ENCODE measurements around the gene EGLN2. TPM values are rescaled to one million over a fixed set of nuclear protein-coding genes. Genes with fewer than 3 reads are reported as not detected.

The EGLN2 gene
- total and polyA plus RNA-seq, 9 of the 15 experiments (the other 6 are each of a cell fraction or from before 2014, with no cell fraction given) = 9.6 to 114 (median 71.0) TPM

GRCh38 chr19:40776932-40777644 lies 21.9 kb upstream of the EGLN2 start (continued):
- TF ChIP-seq CBX3 (IDR thresholded peaks at IDR 0.05; ENCODE audit: borderline replicate concordance in 1 of 2, low read length in 2 of 2) (peak in 1 of 2 experiments; percentile 68; a peak in 1 of 3 replicates), CBX1 (IDR thresholded peaks at IDR 0.05; ENCODE audit: low read depth) (peak; percentile 83; the same call in 1 of the 2 replicates), ZBTB1 (CRISPR knock-in tag; IDR thresholded peaks at IDR 0.05; ENCODE audit: borderline replicate concordance, low read depth) (peak; percentile 92), PHF21A (IDR thresholded peaks at IDR 0.05; ENCODE audit: borderline replicate concordance, low read depth) (no peak), ZNF282 (CRISPR knock-in tag; IDR thresholded peaks at IDR 0.05) (no peak), HMGXB4 (CRISPR knock-in tag; IDR thresholded peaks at IDR 0.05) (0 out of 2 replicates have a peak, but pooled peaks have one; percentile 16), DPF2 (IDR thresholded peaks at IDR 0.05) (no peak), ZSCAN32 (CRISPR knock-in tag; IDR thresholded peaks at IDR 0.05) (no peak), DDX20 (tag; IDR thresholded peaks at IDR 0.05; ENCODE audit: low read depth) (no peak), POLR2B (IDR thresholded peaks at IDR 0.05; ENCODE audit: low read depth, partially characterized antibody) (no peak), ZNF445 (CRISPR knock-in tag; IDR thresholded peaks at IDR 0.05; ENCODE audit: low read depth) (no peak), ZNF23 (CRISPR knock-in tag; IDR thresholded peaks at IDR 0.05) (0 out of 2 replicates have a peak, but pooled peaks have one; percentile 7), KLF1 (tag; IDR thresholded peaks at IDR 0.05) (no peak), GATAD2B (IDR thresholded peaks at IDR 0.05; ENCODE audit: borderline replicate concordance) (no peak)
- TF ChIP-seq, protein P1, sequence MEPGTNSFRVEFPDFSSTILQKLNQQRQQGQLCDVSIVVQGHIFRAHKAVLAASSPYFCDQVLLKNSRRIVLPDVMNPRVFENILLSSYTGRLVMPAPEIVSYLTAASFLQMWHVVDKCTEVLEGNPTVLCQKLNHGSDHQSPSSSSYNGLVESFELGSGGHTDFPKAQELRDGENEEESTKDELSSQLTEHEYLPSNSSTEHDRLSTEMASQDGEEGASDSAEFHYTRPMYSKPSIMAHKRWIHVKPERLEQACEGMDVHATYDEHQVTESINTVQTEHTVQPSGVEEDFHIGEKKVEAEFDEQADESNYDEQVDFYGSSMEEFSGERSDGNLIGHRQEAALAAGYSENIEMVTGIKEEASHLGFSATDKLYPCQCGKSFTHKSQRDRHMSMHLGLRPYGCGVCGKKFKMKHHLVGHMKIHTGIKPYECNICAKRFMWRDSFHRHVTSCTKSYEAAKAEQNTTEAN (CRISPR knock-in tag; IDR thresholded peaks at IDR 0.05) = no peak
- TF ChIP-seq, protein P2, sequence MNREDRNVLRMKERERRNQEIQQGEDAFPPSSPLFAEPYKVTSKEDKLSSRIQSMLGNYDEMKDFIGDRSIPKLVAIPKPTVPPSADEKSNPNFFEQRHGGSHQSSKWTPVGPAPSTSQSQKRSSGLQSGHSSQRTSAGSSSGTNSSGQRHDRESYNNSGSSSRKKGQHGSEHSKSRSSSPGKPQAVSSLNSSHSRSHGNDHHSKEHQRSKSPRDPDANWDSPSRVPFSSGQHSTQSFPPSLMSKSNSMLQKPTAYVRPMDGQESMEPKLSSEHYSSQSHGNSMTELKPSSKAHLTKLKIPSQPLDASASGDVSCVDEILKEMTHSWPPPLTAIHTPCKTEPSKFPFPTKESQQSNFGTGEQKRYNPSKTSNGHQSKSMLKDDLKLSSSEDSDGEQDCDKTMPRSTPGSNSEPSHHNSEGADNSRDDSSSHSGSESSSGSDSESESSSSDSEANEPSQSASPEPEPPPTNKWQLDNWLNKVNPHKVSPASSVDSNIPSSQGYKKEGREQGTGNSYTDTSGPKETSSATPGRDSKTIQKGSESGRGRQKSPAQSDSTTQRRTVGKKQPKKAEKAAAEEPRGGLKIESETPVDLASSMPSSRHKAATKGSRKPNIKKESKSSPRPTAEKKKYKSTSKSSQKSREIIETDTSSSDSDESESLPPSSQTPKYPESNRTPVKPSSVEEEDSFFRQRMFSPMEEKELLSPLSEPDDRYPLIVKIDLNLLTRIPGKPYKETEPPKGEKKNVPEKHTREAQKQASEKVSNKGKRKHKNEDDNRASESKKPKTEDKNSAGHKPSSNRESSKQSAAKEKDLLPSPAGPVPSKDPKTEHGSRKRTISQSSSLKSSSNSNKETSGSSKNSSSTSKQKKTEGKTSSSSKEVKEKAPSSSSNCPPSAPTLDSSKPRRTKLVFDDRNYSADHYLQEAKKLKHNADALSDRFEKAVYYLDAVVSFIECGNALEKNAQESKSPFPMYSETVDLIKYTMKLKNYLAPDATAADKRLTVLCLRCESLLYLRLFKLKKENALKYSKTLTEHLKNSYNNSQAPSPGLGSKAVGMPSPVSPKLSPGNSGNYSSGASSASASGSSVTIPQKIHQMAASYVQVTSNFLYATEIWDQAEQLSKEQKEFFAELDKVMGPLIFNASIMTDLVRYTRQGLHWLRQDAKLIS (CRISPR knock-in tag; IDR thresholded peaks at IDR 0.05) = 0 out of 2 replicates have a peak, but pooled peaks have one; percentile 63
- TF ChIP-seq, protein P3, sequence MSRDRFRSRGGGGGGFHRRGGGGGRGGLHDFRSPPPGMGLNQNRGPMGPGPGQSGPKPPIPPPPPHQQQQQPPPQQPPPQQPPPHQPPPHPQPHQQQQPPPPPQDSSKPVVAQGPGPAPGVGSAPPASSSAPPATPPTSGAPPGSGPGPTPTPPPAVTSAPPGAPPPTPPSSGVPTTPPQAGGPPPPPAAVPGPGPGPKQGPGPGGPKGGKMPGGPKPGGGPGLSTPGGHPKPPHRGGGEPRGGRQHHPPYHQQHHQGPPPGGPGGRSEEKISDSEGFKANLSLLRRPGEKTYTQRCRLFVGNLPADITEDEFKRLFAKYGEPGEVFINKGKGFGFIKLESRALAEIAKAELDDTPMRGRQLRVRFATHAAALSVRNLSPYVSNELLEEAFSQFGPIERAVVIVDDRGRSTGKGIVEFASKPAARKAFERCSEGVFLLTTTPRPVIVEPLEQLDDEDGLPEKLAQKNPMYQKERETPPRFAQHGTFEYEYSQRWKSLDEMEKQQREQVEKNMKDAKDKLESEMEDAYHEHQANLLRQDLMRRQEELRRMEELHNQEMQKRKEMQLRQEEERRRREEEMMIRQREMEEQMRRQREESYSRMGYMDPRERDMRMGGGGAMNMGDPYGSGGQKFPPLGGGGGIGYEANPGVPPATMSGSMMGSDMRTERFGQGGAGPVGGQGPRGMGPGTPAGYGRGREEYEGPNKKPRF (IDR thresholded peaks at IDR 0.05; ENCODE audit: low read depth, low read length) = no peak

All from K562 (cell line).